HG03439 (cell line): ENCODE measurements around the gene TNRC6C.

Experiments used
- ATAC-seq: cut with Tn5 transposase; IDR thresholded peaks from one replicate; pipeline ENCODE4 v1.9.1; 2021; ENCODE audit warnings: mild to moderate bottlenecking, moderate library complexity; ENCODE audit not compliant: unreplicated experiment

Gene TNRC6C, protein sequence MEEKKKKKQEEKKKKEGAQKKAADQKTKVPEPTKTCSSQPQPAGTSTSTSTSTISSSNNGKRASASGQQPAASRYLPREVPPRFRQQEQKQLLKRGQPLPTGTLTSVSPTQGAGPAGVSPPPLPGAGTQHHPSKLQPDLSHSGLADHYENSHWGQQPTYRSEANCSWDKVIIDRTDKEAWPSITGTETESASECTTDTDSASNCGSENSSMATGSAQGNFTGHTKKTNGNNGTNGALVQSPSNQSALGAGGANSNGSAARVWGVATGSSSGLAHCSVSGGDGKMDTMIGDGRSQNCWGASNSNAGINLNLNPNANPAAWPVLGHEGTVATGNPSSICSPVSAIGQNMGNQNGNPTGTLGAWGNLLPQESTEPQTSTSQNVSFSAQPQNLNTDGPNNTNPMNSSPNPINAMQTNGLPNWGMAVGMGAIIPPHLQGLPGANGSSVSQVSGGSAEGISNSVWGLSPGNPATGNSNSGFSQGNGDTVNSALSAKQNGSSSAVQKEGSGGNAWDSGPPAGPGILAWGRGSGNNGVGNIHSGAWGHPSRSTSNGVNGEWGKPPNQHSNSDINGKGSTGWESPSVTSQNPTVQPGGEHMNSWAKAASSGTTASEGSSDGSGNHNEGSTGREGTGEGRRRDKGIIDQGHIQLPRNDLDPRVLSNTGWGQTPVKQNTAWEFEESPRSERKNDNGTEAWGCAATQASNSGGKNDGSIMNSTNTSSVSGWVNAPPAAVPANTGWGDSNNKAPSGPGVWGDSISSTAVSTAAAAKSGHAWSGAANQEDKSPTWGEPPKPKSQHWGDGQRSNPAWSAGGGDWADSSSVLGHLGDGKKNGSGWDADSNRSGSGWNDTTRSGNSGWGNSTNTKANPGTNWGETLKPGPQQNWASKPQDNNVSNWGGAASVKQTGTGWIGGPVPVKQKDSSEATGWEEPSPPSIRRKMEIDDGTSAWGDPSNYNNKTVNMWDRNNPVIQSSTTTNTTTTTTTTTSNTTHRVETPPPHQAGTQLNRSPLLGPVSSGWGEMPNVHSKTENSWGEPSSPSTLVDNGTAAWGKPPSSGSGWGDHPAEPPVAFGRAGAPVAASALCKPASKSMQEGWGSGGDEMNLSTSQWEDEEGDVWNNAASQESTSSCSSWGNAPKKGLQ (N-terminal part only)

GRCh38 chr17:77957857-77958715 is at the start of gene TNRC6C:
Gene TNRC6C, plus strand, starts transcription at chr17:77958703. Its CDS starts 45,504 bp downstream, at chr17:78004207.
- peak; percentile 81 for ATAC-seq

- no peak for ATAC-seq
Measured at GRCh38 chr17:77909236-77909635, 49.3 kb upstream of the TNRC6C start.

DNA sequence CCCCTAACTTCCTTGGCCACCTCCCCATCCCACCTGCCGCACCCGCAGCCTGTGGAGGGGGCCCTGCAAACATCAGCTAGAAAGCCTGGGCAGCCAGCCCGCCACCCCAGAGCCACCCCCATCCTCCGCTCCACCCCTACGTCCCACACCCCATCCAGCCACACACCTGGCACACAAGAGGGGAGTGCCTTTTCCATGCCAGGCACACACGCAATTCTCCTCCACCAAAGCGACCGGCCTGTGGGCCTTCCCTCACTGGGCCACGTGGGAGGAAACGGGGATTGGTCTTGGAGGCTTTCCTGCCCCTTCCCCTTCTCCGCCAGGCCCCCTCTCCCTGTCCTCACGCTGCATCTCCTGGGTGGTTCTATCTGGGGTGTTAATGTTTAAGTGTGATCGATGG is 48.7 kb upstream of the TNRC6C start:
- ATAC-seq = no peak

DNA sequence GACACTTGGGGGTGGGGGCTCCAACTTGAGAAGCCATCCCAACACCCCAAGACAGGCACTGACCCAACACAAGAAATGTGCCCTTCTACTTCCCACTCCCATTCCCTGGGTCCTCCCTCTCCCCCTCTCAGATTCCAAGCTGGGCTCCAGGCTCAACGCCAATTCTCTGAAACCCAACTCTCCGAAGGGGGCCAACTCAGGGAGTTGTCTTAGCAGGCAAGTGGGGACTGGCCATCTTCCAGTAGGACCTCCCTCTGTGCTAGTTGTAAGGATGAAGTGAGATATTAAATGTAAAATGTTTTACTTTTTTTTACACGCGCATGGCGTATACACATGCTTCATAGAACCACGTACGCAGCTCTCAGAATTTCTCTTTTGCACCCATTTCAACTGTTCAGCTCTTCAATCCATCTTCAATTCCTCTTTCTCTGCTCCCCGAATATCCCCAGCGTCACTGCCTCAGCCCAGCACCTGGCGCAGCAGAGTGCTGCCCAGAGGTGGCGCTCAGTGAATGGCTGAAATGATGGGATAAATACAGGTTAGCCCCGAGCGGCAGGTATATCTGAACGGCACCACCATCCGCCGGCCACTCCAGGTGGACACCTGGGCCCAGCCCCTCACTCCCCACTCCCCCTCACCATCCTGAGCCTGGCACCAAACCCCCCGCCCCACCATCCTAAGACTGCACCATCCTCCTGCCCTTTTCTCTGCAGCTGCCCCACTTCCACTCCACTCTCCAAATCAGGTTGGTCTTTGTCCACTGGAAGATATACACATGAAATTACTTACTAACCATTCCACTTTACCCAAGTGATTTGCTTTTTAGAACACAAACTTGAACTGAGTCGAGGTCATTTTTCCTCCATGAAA is 43.9 kb upstream of the TNRC6C start:
- ATAC-seq = no peak

DNA sequence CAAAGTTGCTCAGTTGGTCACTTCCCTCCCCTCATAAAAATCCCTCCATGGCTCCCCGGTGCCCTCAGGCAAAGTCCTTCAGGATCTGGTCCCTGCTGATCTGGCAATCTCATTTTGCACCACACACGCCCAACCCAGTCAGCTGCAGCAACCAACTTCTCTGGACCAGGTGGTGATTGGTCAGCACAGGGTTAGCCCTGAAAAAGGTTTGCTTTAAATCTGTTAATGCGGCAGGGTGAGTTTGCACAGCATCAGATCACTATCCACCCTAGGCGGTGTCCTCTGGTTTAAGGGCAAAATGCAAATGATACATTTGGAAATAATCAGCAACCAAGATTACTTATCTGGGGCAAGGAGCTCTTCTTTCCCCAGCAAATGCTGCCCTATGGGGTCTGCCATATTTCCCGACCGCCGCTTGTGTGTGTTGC is 42.9 kb upstream of the TNRC6C start:
- ATAC-seq = no peak

DNA sequence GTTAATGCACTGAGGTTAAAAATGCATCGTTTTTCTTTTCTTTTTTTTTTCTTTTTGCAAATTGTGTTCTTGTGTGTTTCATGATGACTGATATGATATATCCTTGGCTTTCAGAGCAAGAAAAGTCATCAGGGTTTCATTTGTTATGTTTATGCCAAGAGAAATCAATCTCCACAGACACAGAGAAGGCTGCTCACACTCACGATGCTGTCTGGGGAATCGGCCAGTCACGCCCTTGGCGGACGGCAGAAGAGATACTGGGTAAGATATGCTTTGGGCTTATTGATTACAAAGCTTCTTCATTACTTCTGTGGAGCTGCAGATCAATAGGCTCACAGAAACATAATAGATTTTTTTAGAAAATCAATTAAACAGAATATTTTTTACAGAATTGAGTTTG is 42.2 kb upstream of the TNRC6C start:
- no peak for ATAC-seq

GRCh38 chr17:77916703-77917481 is 41.6 kb upstream of the TNRC6C start:
- ATAC-seq = no peak

DNA sequence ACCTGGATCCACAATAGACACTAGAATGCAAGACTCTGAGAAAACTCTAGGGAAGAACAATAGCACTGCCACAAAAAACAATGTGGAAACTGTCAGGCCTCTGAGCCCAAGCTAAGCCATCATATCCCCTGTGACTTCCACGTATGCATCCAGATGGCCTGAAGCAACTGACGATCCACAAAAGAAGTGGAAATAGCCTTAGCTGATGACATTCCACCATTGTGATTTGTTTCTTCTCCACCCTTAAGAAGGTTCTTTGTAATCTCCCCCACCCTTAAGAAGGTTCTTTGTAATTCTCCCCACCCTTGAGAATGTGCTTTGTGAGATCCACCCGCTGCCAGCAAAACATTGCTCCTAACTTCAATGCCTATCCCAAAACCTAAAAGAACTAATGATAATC is 39.2 kb upstream of the TNRC6C start:
- no peak for ATAC-seq

DNA sequence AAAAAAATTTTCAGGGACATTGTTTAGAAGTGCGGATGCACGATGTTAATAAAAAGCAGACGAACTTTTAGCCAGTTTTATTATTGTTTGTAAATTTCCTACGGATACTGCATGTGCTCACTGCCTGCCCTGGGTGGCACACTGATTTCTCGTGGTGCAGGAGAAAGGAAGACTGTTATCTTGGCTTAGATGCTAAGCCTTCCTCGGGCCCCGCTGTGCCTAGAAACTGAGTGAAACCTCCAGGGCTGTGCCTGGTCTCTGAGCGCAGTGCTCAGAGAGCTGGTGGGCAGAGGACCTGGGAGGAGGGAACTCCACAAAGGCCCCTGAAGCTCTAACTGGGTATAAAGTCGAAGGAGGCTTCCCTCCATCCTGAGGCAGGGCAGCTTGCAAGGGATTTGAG is 35.4 kb upstream of the TNRC6C start:
- no peak for ATAC-seq

DNA sequence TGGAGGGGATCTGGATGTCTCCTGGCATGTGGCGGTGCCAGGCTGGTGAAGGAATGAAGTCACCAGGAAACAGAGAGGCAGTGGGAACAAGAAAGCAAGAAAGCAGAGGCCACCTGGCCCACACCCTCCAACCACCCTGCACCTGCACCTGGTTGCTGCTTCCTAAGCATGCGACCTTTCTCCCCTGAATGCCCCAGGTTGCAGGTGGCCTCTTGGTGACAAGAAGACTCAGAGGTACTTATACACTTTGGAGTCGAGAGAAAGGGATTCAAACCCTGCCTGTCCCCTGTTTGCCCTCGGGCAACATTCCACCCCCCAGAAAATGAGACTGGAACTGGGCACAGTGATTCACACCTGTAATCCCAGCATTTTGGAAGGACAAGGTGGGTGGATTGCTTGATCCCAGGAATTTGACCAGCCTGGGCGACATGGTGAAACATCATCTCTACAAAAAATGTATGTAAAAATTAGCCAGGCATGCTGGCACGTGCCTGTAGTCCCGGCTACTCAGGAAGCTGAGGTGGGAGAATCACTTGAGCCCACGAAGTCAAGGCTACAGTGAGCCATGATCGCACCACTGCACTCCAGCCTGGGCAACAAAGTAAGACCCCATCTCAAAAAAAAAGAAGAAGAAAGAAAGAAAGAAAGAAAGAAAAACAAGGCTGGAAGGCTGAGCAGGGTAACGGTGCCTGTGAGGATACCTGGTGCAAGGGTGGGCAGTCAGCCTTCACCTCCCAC is 34.6 kb upstream of the TNRC6C start:
- no peak for ATAC-seq

- ATAC-seq = no peak
Measured at GRCh38 chr17:77924757-77925336, 33.7 kb upstream of the TNRC6C start.

DNA sequence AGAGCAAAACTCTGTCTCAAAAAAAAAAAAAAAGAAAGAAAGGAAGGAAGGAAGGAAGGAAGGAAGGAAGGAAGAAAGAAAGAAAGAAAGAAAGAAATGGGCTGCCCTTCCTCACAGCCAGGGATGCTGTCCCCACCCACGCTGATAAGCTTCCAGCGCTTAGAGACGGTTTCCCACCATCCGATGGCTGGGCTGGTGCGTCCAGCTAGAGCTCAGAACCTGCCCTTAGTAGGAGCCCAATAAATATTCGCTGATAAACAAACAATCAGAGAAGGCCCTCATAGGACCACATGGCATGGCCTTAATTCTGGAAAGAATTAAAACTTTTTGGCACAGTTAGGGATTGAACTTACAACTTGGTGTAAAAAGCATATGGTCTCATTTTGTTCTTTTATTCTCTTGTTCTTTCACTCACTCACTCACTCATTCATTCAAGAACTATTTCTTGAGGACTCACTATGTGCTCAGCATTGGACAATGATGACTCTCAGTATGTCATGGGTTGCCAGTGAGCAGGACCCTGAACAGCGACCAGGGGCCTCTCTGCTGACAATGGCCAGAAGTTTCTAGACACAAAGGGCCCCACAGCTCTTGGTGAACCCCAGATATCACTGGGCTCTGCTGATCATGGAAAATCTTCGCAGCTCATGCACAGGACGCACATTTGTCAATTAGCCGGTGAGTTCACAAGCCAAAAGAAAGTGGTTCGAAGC is 32.5 kb upstream of the TNRC6C start:
- no peak for ATAC-seq

GRCh38 chr17:77926981-77927380 is 31.5 kb upstream of the TNRC6C start:
- ATAC-seq = no peak

DNA sequence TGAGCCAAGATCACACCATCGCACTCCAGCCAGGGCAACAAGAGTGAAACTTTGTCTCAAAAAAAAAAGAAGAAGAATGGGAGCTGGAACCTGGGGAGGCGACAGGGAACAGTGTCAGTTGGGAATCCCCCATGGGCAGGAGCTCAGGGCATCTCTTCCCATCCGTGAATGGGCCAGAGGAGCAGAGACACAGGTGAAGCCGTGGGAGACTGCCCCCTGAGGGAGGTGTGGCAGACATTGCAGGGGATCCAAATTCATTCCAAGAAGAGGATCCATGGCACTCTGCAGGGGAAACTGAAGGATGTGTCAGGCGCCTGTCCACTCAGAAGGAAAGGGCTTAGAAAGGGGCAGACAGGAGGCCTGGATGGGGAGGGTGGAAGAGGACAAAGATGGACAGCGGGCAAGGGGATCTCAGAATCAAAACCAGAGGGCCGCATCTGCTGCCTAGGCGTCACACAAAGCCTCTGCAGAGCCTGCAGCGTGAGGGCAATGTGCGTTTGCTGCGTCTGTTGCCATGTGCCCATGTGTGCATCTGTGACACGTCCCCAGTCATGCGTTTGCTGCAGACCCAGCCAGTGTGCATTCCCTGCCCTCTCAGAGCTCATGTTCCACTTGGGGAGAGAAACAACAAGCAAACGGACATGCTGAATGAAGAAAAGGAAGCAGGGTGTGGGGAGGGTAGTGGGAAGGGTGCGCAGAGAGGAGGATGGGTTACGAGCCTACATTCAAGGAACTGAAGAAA is 30.6 kb upstream of the TNRC6C start:
- no peak for ATAC-seq

DNA sequence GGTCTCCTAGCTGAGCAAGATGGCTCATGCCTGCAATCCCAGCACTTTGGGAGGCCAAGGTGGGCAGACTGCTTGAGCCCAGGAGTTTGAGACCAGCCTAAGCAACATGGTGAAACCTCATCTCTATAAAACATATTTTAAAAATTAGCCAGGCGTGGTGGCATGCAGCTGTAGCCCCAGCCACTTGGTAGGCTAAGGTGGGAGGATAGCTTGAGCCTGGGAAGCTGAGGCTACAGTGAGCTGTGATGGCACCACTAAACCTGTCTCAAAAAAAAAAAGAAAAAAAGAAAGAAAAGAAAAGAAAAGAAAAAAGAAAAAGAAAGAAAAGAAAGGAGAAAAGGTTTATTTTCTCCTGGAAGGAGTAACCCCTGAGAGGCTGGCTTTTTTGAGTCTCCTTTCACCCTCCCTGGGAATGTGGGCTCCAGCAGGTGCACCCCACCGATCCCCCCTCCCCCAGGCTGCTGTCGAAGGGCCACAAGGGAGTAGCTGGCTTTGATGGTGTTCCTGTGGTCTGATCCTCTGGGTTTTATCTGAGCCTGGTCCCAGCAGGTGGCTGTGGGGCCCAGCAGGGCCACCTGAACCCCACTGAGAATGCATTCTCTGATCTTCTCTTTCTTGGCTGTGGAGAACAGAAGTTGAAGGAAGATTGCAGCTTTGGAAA is 29.9 kb upstream of the TNRC6C start:
- ATAC-seq = no peak

GRCh38 chr17:77929180-77929564 is 29.3 kb upstream of the TNRC6C start:
- no peak for ATAC-seq
